Stimulated activated CD4-positive, alpha-beta T cell treated with anti-CD3 and anti-CD28 coated beads, Interleukin-1b, Interleukin-23, amount 100 ng/mL, for 48 hours (primary cell): ENCODE data around the gene B3GLCT.
A peak's percentile ranks its signal among the peaks of the same experiment; 100 is the strongest.
"Not testable (repeated sequence)": the region's sequence is repeated elsewhere in the genome, so short reads cannot be mapped to it uniquely, and the experiment has no call there.

ENCODE experiments used
- DNase-seq: peaks from one replicate; pipeline ENCODE4 v3.0.0-alpha.2; 2020

B3GLCT gene

GRCh38 chr13:31199849-31200636 lies at the start of gene B3GLCT:
TSS of gene B3GLCT (plus strand) at chr13:31199975. CDS start at chr13:31200085, 110 bp downstream.
- peak; percentile 72 for DNase-seq

- DNase-seq, result no peak
Measured at GRCh38 chr13:31150315-31150985, 49.3 kb upstream of the B3GLCT start.

- no peak for DNase-seq
Measured at GRCh38 chr13:31151837-31152236, 47.9 kb upstream of the B3GLCT start.

DNA sequence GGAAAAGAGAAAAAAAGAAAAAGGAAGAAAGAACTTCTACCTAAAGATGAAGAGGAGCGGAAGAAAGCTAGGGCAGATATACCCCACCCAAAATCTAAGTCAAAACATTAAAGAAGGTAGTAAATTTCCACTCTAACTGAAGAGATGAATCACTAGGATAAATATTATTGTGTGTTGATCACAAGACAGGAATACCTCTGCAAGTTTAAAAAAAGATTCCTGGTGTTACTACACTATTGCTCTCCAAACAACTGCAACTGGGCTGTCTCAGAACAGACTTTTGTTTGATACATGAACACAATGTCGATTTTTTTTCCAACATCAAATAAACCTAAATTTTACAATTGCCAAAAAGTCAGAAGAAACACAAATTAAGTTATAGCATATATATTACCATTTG lies 44.8 kb upstream of the B3GLCT start:
- DNase-seq, result no peak

- DNase-seq, result no peak
Measured at GRCh38 chr13:31159306-31159705, 40.5 kb upstream of the B3GLCT start.

DNA sequence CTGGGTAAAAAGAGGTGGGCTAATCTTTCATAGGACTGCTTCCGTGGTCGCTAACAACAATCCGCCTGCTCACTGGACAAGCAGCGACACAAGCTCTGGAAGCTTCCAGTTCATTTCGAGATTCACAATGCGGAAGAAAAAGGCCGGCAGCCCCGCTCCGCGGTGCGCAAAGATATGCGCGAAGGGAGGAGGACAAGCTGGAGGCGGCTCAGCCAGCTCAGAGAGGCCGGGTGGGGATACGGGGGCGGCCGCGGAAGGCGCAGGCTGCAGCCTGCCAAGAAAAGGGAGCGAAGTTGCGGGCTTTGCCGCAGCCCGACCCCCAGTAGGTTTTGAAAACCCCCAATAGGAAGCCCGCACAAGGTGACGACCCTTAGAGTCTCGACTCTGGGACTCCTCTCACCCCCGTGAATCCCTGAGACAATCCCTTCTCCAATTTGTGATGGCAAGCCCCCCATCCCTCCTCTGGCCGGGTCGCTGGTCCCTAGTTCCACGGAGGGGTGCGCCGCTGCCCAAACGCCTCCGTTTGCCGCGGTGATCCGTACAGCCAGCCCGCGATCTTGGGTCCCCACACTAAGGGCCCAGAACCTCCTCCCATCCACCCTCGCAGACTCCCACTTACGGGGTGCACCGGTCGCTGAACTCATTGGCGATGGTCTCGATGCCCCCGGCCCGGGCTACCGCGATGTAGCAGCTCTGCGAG lies 38.8 kb upstream of the B3GLCT start:
- peak; percentile 71 for DNase-seq

- DNase-seq, result peak; percentile 99
Measured at GRCh38 chr13:31161557-31162150, 38.1 kb upstream of the B3GLCT start, which contains the start of gene HSPH1. TSS of gene HSPH1 (minus strand) at chr13:31161904. CDS start at chr13:31161582, 322 bp downstream.

DNA sequence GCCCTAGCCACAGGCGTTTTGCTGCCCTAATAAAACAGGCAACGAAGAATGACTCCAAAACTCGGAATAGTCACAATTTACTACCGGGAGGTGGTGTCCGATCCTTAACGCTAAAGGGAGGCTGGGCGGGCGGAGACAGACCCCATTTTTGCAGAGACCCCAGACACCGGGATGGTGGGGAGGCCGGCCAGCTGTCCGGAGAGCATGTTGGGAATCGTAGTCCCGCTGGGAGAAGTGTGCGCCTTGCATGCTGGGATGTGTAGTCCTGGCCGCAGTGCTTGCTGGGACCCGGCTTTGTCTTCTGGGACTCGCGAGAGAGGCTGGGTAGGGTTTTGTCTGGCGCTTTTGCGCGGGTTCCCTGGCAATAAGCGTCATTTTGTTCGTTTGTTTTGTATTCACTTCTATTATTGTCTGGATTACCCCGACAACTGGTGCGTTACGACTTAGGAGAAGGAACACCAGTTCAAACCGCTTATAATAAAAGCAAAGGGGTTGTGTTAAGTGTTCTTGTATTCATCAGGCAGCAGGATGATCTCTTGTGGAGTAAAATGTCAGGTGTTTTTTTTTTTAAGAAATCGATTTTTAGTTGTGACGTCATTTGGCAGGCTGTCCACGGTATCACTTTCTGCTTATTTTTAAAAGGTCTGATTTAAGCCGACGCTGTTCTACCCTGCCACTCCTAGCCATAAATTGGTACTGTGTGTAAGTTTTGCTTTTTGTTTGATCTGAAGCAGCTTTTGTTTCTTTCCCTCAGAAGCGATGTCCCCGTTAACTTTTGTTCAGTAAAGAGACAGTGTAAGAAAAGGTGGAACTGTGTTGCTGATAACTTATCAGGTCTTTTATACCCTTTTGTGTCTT lies 37.4 kb upstream of the B3GLCT start:
- DNase-seq, result peak; percentile 97

GRCh38 chr13:31166591-31166990 lies 33.2 kb upstream of the B3GLCT start:
- no peak for DNase-seq

DNA sequence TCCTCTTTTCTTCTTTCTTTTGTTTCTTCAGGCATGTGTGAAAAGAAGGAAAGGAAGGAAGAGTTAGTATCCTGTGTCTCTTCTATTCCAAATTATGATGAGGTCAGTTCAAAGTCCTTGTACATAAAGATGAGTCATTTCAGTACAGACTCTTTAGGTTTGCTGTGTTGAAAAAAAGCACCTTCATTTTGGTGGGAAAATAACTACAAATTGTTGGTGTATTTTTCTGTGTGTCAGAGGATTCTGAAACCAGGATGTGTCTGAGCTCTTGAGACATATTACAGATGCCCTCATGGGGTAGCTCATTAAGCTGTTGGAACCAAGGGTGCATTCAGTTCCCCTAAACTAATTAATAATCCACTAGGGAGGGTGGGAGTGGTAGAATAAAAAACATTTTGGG lies 32.3 kb upstream of the B3GLCT start:
- no peak for DNase-seq

GRCh38 chr13:31168166-31168565 lies 31.6 kb upstream of the B3GLCT start:
- DNase-seq, result no peak

- no peak for DNase-seq
Measured at GRCh38 chr13:31168736-31169135, 31.0 kb upstream of the B3GLCT start.

GRCh38 chr13:31172001-31172400 lies 27.8 kb upstream of the B3GLCT start:
- no peak for DNase-seq

DNA sequence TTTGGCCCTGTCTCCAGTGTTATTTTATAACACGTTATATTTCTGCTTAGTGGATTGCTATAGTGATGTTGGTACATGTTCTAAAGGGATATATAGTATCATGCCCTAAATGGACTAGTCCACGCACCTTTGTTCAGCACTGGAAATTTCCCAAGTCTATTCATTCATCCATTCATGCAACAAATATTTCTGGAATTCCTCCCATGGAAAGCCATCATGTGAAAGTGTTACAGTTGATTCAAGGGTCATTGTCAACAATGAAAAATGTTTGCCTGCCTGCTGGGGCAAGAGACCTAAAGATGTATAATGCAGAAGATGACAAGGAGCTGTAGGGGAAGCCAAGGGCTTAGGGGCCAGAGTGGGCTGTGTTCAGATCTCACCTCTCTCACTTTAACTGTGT lies 27.2 kb upstream of the B3GLCT start:
- DNase-seq, result no peak

DNA sequence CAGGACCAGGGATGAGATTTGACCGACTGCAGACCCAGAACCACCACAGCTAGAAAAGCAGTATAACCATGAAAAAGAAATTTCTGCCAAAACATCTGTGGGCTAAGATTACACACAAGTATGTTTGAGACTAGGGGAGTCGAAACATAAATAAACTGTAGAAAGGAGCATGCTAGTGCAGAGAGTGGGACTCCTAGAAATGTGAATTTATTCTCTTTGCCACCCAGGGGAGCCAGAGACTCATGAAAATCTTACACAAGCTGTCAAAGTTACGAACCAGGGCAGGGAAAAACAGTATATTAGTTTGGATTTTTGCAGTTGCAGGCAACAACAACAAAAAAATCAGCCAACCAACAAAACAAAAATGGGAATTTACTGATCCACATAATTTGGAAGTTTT lies 25.8 kb upstream of the B3GLCT start:
- no peak for DNase-seq

GRCh38 chr13:31175847-31176532 lies 23.8 kb upstream of the B3GLCT start:
- DNase-seq, result no peak

DNA sequence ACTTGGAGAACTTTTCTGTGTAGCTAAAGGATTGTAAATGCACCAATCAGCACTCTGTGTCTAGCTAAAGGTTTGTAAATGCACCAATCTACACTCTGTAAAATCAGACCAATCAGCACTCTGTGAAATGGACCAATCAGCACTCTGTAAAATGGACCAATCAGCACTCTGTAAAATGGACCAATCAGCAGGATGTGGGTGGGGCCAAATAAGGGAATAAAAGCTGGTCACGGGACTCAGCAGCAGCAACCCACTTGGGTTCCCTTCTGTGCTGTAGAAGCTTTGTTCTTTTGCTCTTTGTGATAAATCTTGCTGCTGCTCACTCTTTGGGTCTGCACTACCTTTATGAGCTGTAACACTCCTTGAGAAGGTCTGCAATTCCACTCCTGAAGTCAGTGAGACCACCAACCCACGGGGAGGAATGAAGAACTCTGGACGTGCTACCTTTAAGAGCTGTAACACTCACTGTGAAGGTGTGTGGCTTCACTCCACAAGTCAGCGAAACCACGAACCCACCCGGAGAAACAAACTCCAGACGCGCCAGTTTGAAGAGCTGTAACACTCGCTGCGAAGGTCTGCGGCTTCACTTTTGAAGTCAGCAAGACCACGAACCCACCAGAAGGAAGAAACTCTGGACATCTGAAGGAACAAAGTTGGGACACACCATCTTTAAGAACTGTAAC lies 21.8 kb upstream of the B3GLCT start:
- DNase-seq, result not testable (repeated sequence)

- DNase-seq, result no peak
Measured at GRCh38 chr13:31179241-31179640, 20.5 kb upstream of the B3GLCT start.

DNA sequence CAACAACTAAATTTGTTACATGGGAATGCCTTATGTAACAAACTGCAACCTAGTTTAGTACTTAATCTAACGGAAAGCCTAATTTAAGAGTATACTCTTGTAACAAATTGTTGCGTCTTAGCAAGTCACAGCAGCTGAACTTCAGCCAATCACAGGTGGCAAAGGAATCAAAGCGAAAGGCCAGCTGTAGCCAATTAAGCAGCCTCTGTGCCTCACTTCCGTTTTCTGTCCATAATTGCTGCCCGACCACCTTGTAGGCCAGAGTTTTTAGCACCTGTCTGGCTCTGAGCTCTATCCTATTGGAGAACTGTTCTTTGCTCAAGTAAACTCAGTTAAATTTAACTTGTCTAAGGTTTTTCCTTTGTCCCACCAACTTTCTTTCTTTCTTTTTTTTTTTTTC lies 20.0 kb upstream of the B3GLCT start:
- no peak for DNase-seq

- no peak for DNase-seq
Measured at GRCh38 chr13:31182987-31183386, 16.8 kb upstream of the B3GLCT start.

- DNase-seq, result no peak
Measured at GRCh38 chr13:31184451-31184850, 15.3 kb upstream of the B3GLCT start.
